HEK293T (cell line): ENCODE measurements around the gene ARID3A.

Experiments used
- BHLHE40 ChIP-seq: fragments of 450-650 bp; IDR thresholded peaks from 2 replicates; pipeline ENCODE4 v1.6.1; 2016; ENCODE audit warnings: mild to moderate bottlenecking, moderate library complexity, borderline replicate concordance
- FOXK2 ChIP-seq: fragments of 450-650 bp; IDR thresholded peaks from 2 replicates; pipeline ENCODE4 v1.6.1; 2016; ENCODE audit warnings: mild to moderate bottlenecking
- HDGF ChIP-seq: fragments of 450-650 bp; IDR thresholded peaks from 2 replicates; pipeline ENCODE4 v1.6.1; 2017; ENCODE audit warnings: antibody characterized with exemption, borderline replicate concordance
- ZNF384 ChIP-seq: fragments of 450-650 bp; IDR thresholded peaks from 2 replicates; pipeline ENCODE4 v1.6.1; 2016

GRCh38 chr19:913080-913748, 12.6 kb upstream of the ARID3A start, which contains the start of gene R3HDM4:
- TF ChIP-seq ZNF384: no peak
- TF ChIP-seq BHLHE40: no peak
- TF ChIP-seq FOXK2: no peak
- TF ChIP-seq HDGF: no peak
